Spleen (tissue), 13 donors: ENCODE results near the gene PFKP. TPM values are rescaled to one million over a fixed set of nuclear protein-coding genes. Genes with fewer than 3 reads are reported as not detected.

ENCODE experiments used
- DNase-seq: peaks from one replicate; pipeline ENCODE4 v3.0.0-alpha.2; 2020
- H3K27ac ChIP-seq, 8 donors: fragments of 200-600 bp; sonication (generic) in 7 of 8; 1 replicate in 4 of 8; 2 replicates in 4 of 8; pipeline versions ENCODE4 v1.5.0 to v1.8.0; 2016 to 2021; ENCODE audit warnings: inconsistent platforms in 4 of 8, mild to moderate bottlenecking in 4 of 8, moderate library complexity in 1 of 8
- H3K27me3 ChIP-seq, 7 donors: fragments of 200-600 bp; sonication (generic) in 6 of 7; replicated peaks in 1 of 7; 1 replicate in 4 of 7; 2 replicates in 3 of 7; pipeline versions ENCODE4 v1.5.0 to v1.8.0; 2016 to 2021; ENCODE audit warnings: inconsistent platforms in 3 of 7, mild to moderate bottlenecking in 1 of 7
- H3K36me3 ChIP-seq, 6 donors: fragments of 200-600 bp; sonication (generic) in 5 of 6; 1 replicate in 4 of 6; 2 replicates in 2 of 6; pipeline versions ENCODE4 v1.5.0 to v1.8.0; 2016 to 2021; ENCODE audit warnings: inconsistent platforms in 2 of 6
- H3K4me1 ChIP-seq, 6 donors: fragments of 200-600 bp; sonication (generic) in 5 of 6; 1 replicate in 3 of 6; 2 replicates in 3 of 6; pipeline versions ENCODE4 v1.5.0 to v1.8.0; 2016 to 2021; ENCODE audit warnings: inconsistent platforms in 3 of 6
- H3K4me3 ChIP-seq, 8 donors: fragments of 200-600 bp; sonication (generic) in 7 of 8; 1 replicate in 4 of 8; 2 replicates in 4 of 8; pipeline versions ENCODE4 v1.5.0 to v1.8.0; 2016 to 2021; ENCODE audit warnings: inconsistent platforms in 4 of 8, mild to moderate bottlenecking in 4 of 8, moderate library complexity in 2 of 8
- H3K9me3 ChIP-seq, 8 donors: fragments of 200-600 bp; sonication (generic) in 7 of 8; 1 replicate in 4 of 8; 2 replicates in 4 of 8; pipeline versions ENCODE4 v1.5.0 to v1.8.0; 2016 to 2021; ENCODE audit warnings: inconsistent platforms in 4 of 8
- CTCF ChIP-seq, 11 experiments: fragments of 200-600 bp in 7 of 11; fragments of 450-650 bp in 4 of 11; sonication (generic) in 4 of 11; IDR thresholded peaks in 8 of 11; conservative IDR thresholded peaks in 3 of 11; 1 replicate in 7 of 11; 2 replicates in 4 of 11; pipeline versions ENCODE4 v1.4.0 to v1.8.0; 2016 to 2021; ENCODE audit warnings: antibody characterized with exemption in 11 of 11, inconsistent platforms in 4 of 11, mild to moderate bottlenecking in 1 of 11
- POLR2A ChIP-seq, 3 donors: fragments of 450-650 bp; IDR thresholded peaks; one replicate each; pipeline ENCODE4 v1.5.1; 2017; ENCODE audit warnings: antibody characterized with exemption in 3 of 3, mild to moderate bottlenecking in 1 of 3
- POLR2AphosphoS5 ChIP-seq, 3 donors: sonication (generic); formaldehyde crosslinking; IDR thresholded peaks; one replicate each; pipeline ENCODE4 v1.5.1; 2017; ENCODE audit warnings: antibody characterized with exemption in 3 of 3
- WGBS, 5 donors: extraction: QIAGEN DNeasy Blood & Tissue Kit in 3 of 5; methylation state at CpG; one replicate each; pipeline versions ENCODE4 v1.1.5 to v1.1.7; 2013 to 2018; 5-methylcytosine and 5-hydroxymethylcytosine counted together
- intact Hi-C: fragments of 100-400 bp; cut with DNase I; formaldehyde crosslinking; loops from one replicate; pipeline ENCODE4 v1.15.0; 2023; ENCODE audit warnings: low total_unique reads
- long read RNA-seq, 2 donors: transcript quantifications; one replicate each; lab custom pipeline, GENCODE V29; 2026
- polyA plus RNA-seq, 3 donors: library from polyadenylated mRNA; stranded (reverse); fragments of 200-250 nt; gene quantifications; one replicate each; pipeline ENCODE4 v1.2.1, GENCODE V29; 2013
- total RNA-seq, 7 donors: library from RNA; depleted of rRNA in 3 of 7; stranded (reverse); fragments of >200 nt in 3 of 7; fragmentation: NEBNext Ultra II Directional in 4 of 7; extraction: Animal tissue kit (Norgen Biotek cat#: 25700) in 4 of 7; gene quantifications; one replicate each; pipeline versions ENCODE4 v1.1.0 to v1.2.1, GENCODE V29; 2016 to 2021
- donor health status: healthy with polysubstance abuse.
- donor health status: DM: no; HTN: no; CAD: no; lungs with moderate emphysema.
- donor health status: DM: no; HTN: no; CAD: no.
- donor health status: Bipolar disorder and iron deficiency.
- donor health status: healthy.
- donor health status: DM: no; HTN: no; CAD: no.
- donor health status: DM: yes; HTN: yes; CAD: no.

PFKP gene
- total RNA-seq (10 to 100 TPM; 19.5 to 60.9 (median 28.8) TPM), polyA plus RNA-seq (10 to 100 TPM; 19.0 to 44.6 (median 21.3) TPM)
- long read RNA-seq, donor 1, partial matches to known transcripts: 7 of 9 reads
- long read RNA-seq, donor 1, other reads (novel, unspliced or antisense): 0 of 9 reads
- long read RNA-seq, donor 2, partial matches to known transcripts: 6 of 6 reads
- long read RNA-seq, donor 2, other reads (novel, unspliced or antisense): 0 of 6 reads

GRCh38 chr10:3067118-3067858 lies at the start of gene PFKP:
PFKP (plus strand) TSS chr10:3067548; CDS start chr10:3067596, 48 bp downstream.
- 0 to 2% (median 1%) methylated on average over 29 to 86 of the region's 86 CpGs for WGBS, 5 donors
- DNase-seq: peak; percentile 88
- Histone ChIP-seq H3K4me3 (peak within 1 kb of the TSS; percentile 53 to 95 (median 92)), H3K27me3 (peaks cover 0 to 42% (median 11%) of the 10 kb centered on the region in 7 donors), H3K4me1 (peaks cover 5 to 47% (median 27%) of the 10 kb centered on the region in 6 donors), H3K9me3 (no peaks in the 10 kb centered on the region), H3K36me3 (peaks cover 0 to 8% (median 0%) of the 10 kb centered on the region in 6 donors), H3K27ac (peak within 1 kb of the TSS in 6 of 8 donors; percentile 23 to 74 (median 57))
- intact Hi-C loops: no loop called here
- TF ChIP-seq CTCF (IDR thresholded peaks at IDR 0.05 in 8 of 11, conservative IDR thresholded peaks at IDR 0.05 in 3 of 11) (no peak), POLR2AphosphoS5 (IDR thresholded peaks at IDR 0.05) (peak; percentile 65 to 84 (median 67))

GRCh38 chr10:3018247-3018646 lies 49.1 kb upstream of the PFKP start:
- no peaks in the 10 kb centered on the region for H3K4me1 ChIP-seq
- H3K27me3 ChIP-seq: peaks cover 0 to 33% (median 0%) of the 10 kb centered on the region in 7 donors
- no peak for DNase-seq
- H3K9me3 ChIP-seq: peaks cover 0 to 7% (median 0%) of the 10 kb centered on the region in 8 donors
- intact Hi-C loops: no loop called here
- 67 to 91% (median 79%) methylated on average over 4 of the region's 4 CpGs for WGBS, 5 donors
- H3K4me3 ChIP-seq: no peak overlapping the region
- TF ChIP-seq POLR2AphosphoS5 (IDR thresholded peaks at IDR 0.05) (no peak), POLR2A (IDR thresholded peaks at IDR 0.05) (no peak), CTCF (IDR thresholded peaks at IDR 0.05 in 8 of 11, conservative IDR thresholded peaks at IDR 0.05 in 3 of 11) (no peak)
- no peaks in the 10 kb centered on the region for H3K36me3 ChIP-seq
- no peak overlapping the region for H3K27ac ChIP-seq

GRCh38 chr10:3020311-3020710 lies 47.0 kb upstream of the PFKP start:
- Histone ChIP-seq H3K36me3 (no peaks in the 10 kb centered on the region), H3K4me3 (no peak overlapping the region), H3K9me3 (peaks cover 0 to 8% (median 2%) of the 10 kb centered on the region in 8 donors), H3K4me1 (no peaks in the 10 kb centered on the region), H3K27me3 (peaks cover 0 to 21% (median 0%) of the 10 kb centered on the region in 7 donors), H3K27ac (no peak overlapping the region)
- WGBS, 5 donors: 85 to 95% (median 92%) methylated on average over 11 to 15 of the region's 15 CpGs
- no peak for DNase-seq
- no peak for TF ChIP-seq POLR2A (IDR thresholded peaks at IDR 0.05)
- no peak for TF ChIP-seq POLR2AphosphoS5 (IDR thresholded peaks at IDR 0.05)
- no peak for TF ChIP-seq CTCF (IDR thresholded peaks at IDR 0.05 in 8 of 11, conservative IDR thresholded peaks at IDR 0.05 in 3 of 11)
- intact Hi-C loops: no loop called here

GRCh38 chr10:3020881-3021280 lies 46.5 kb upstream of the PFKP start:
- no peak for DNase-seq
- no peak overlapping the region for H3K4me3 ChIP-seq
- no peak overlapping the region for H3K27ac ChIP-seq
- H3K4me1 ChIP-seq: no peaks in the 10 kb centered on the region
- H3K36me3 ChIP-seq: no peaks in the 10 kb centered on the region
- TF ChIP-seq POLR2AphosphoS5 (IDR thresholded peaks at IDR 0.05) (no peak), POLR2A (IDR thresholded peaks at IDR 0.05) (no peak), CTCF (IDR thresholded peaks at IDR 0.05 in 8 of 11, conservative IDR thresholded peaks at IDR 0.05 in 3 of 11) (no peak)
- peaks cover 0 to 21% (median 0%) of the 10 kb centered on the region in 7 donors for H3K27me3 ChIP-seq
- peaks cover 0 to 8% (median 2%) of the 10 kb centered on the region in 8 donors for H3K9me3 ChIP-seq
- WGBS, 5 donors: 90 to 95% (median 94%) methylated on average over 19 of the region's 19 CpGs
- intact Hi-C loops: no loop called here
